A549 (cell line): ENCODE data around the gene GRK4. TPM values are rescaled to one million over a fixed set of nuclear protein-coding genes. Genes with fewer than 3 reads are reported as not detected.

Source experiments
- ATAC-seq, 2 experiments: fragments of 200-7000 bp in 1 of 2; fragments of >200 bp in 1 of 2; cut with Nextera tagmentation in 1 of 2; cut with Tn5 transposase in 1 of 2; 3 replicates each; pipeline versions ENCODE4 v1.8.0 to v1.9.1; 2018 to 2020; ENCODE audit warnings: mild to moderate bottlenecking in 1 of 2, moderate library complexity in 1 of 2
- CTCF ChIA-PET: fragments of 300-600 bp; sonication (Branson Sonifier 250); formaldehyde crosslinking; extraction: SDS; loops from one replicate; lab custom pipeline; 2021; ENCODE audit warnings: antibody characterized with exemption, inconsistent platforms; lab: Yijun Ruan, JAX
- POLR2A ChIA-PET: fragments of 350-600 bp; formaldehyde crosslinking; extraction: SDS; loops from one replicate; lab custom pipeline; 2021; ENCODE audit warnings: antibody characterized with exemption, inconsistent platforms; lab: Yijun Ruan, JAX
- DNase-seq, 2 experiments: peaks; one replicate each; pipeline versions ENCODE4 v3.0.0 to v3.0.0-alpha.2; 2011 to 2016; ENCODE audit warnings: low read depth in 1 of 2, low spot score in 1 of 2
- FAIRE-seq: peaks from 2 replicates; lab custom pipeline; 2011; peaks lifted over from hg19 to GRCh38; lab: Jason Lieb, UNC
- H3K27ac ChIP-seq, 2 experiments: fragments of >200 bp; sonication (Bioruptor Twin); formaldehyde crosslinking; 3 replicates each; pipeline ENCODE4 v1.5.1; 2016 to 2017
- H3K4me1 ChIP-seq: fragments of >200 bp; sonication (Bioruptor Twin); formaldehyde crosslinking; 3 replicates; pipeline ENCODE4 v1.6.1; 2016
- H3K4me2 ChIP-seq: fragments of >200 bp; sonication (Bioruptor Twin); formaldehyde crosslinking; 3 replicates; pipeline ENCODE4 v1.6.1; 2016
- H3K4me3 ChIP-seq: fragments of >200 bp; sonication (Bioruptor Twin); formaldehyde crosslinking; 3 replicates; pipeline ENCODE4 v1.5.1; 2016
- H3K9me3 ChIP-seq: fragments of >200 bp; sonication (Bioruptor Twin); formaldehyde crosslinking; 3 replicates; pipeline ENCODE4 v1.6.1; 2016
- BHLHE40 ChIP-seq: IDR thresholded peaks from 2 replicates; pipeline ENCODE4 v1.6.1; 2012; ENCODE audit warnings: low read depth, low read length, inconsistent platforms
- CHD4 ChIP-seq: fragments of 200-600 bp; sonication (generic); IDR thresholded peaks from 2 replicates; pipeline ENCODE4 v1.6.1; 2016; ENCODE audit warnings: antibody characterized with exemption, mild to moderate bottlenecking, borderline replicate concordance
- EHMT2 ChIP-seq: fragments of 200-600 bp; sonication (generic); IDR thresholded peaks from 2 replicates; pipeline ENCODE4 v1.6.1; 2016; ENCODE audit warnings: antibody characterized with exemption, low read depth, mild to moderate bottlenecking, moderate library complexity
- ESRRA ChIP-seq: fragments of 150-350 bp; IDR thresholded peaks from 2 replicates; pipeline ENCODE4 v1.6.1; 2014; ENCODE audit warnings: mild to moderate bottlenecking, low read length, borderline replicate concordance
- HDAC2 ChIP-seq: fragments of 200-600 bp; sonication (generic); IDR thresholded peaks from 2 replicates; pipeline ENCODE4 v1.6.1; 2016
- HOXA7 ChIP-seq: fragments of 250-450 bp; sonication (Bioruptor Pico); IDR thresholded peaks from 2 replicates; pipeline ENCODE4 v1.5.0; 2020; ENCODE audit warnings: mild to moderate bottlenecking, moderate library complexity
- HOXB13 ChIP-seq: fragments of 250-450 bp; sonication (Bioruptor Pico); IDR thresholded peaks from 2 replicates; pipeline ENCODE4 v1.5.0; 2020; ENCODE audit warnings: low read depth, mild to moderate bottlenecking, moderate library complexity
- HOXB5 ChIP-seq: fragments of 250-450 bp; sonication (Bioruptor Pico); IDR thresholded peaks from 2 replicates; pipeline ENCODE4 v1.5.0; 2020; ENCODE audit warnings: mild to moderate bottlenecking, moderate library complexity
- JUN ChIP-seq, 2 experiments: fragments of >200 bp; sonication (Bioruptor Twin); formaldehyde crosslinking; IDR thresholded peaks; 2 replicates in 1 of 2; 3 replicates in 1 of 2; pipeline ENCODE4 v1.6.1; 2016 to 2017
- JUNB ChIP-seq: fragments of >200 bp; sonication (Bioruptor Twin); formaldehyde crosslinking; IDR thresholded peaks from 2 replicates; pipeline ENCODE4 v1.6.1; 2016
- KDM1A ChIP-seq: fragments of 200-600 bp; sonication (generic); IDR thresholded peaks from 2 replicates; pipeline ENCODE4 v1.6.1; 2016; ENCODE audit warnings: low read depth, mild to moderate bottlenecking
- KDM5A ChIP-seq: fragments of 200-600 bp; sonication (generic); IDR thresholded peaks from 2 replicates; pipeline ENCODE4 v1.6.1; 2016; ENCODE audit warnings: antibody characterized with exemption, mild to moderate bottlenecking
- NPAS2 ChIP-seq: fragments of 250-450 bp; sonication (Bioruptor Pico); IDR thresholded peaks from 2 replicates; pipeline ENCODE4 v1.8.0; 2022; ENCODE audit warnings: mild to moderate bottlenecking, moderate library complexity, borderline replicate concordance
- PBX3 ChIP-seq: IDR thresholded peaks from 2 replicates; pipeline ENCODE4 v1.6.1; 2012
- RAD21 ChIP-seq, 2 experiments: fragments of >200 bp in 1 of 2; sonication (Bioruptor Twin) in 1 of 2; formaldehyde crosslinking in 1 of 2; IDR thresholded peaks in 1 of 2; conservative IDR thresholded peaks in 1 of 2; 2 replicates in 1 of 2; 3 replicates in 1 of 2; pipeline ENCODE4 v1.6.1; 2012 to 2018; ENCODE audit warnings: inconsistent platforms in 1 of 2
- RFX5 ChIP-seq: fragments of 450-650 bp; IDR thresholded peaks from 2 replicates; pipeline ENCODE4 v1.7.1; 2014; ENCODE audit warnings: antibody characterized with exemption, mild to moderate bottlenecking, moderate library complexity
- ZC3H11A ChIP-seq: fragments of 450-650 bp; IDR thresholded peaks from 2 replicates; pipeline ENCODE4 v1.6.1; 2014; ENCODE audit warnings: antibody characterized with exemption, mild to moderate bottlenecking
- ZNF302 ChIP-seq: fragments of 250-450 bp; sonication (Bioruptor Pico); IDR thresholded peaks from 2 replicates; pipeline ENCODE4 v1.9.0; 2021; ENCODE audit warnings: inconsistent platforms, mild to moderate bottlenecking, moderate library complexity
- ZSCAN20 ChIP-seq: fragments of 250-450 bp; sonication (Bioruptor Pico); IDR thresholded peaks from 2 replicates; pipeline ENCODE4 v1.8.0; 2022; ENCODE audit warnings: mild to moderate bottlenecking, moderate library complexity
- WGBS: methylation state at CpG from one replicate; pipeline ENCODE4 v1.1.6; 2017; ENCODE audit errors: missing lambda C conversion rate; 5-methylcytosine and 5-hydroxymethylcytosine counted together
- polyA plus RNA-seq, 4 experiments: library from polyadenylated mRNA; depleted of rRNA in 3 of 4; stranded (reverse); fragments of >200 nt; fragmentation: RNase III in 1 of 4; extraction: RNeasy Plus Mini Kit Qiagen cat#74134 plus additional on column Dnase treatment in 1 of 4; gene quantifications; 2 replicates in 3 of 4; 3 replicates in 1 of 4; pipeline ENCODE4 v1.2.3, GENCODE V29; 2011 to 2017
- TF ChIP-seq, protein P1 (sequence below): fragments of 200-600 bp; sonication (generic); IDR thresholded peaks from 2 replicates; pipeline ENCODE4 v1.6.1; 2016; ENCODE audit warnings: antibody characterized with exemption, mild to moderate bottlenecking, moderate library complexity
- TF ChIP-seq, protein P2 (sequence below): IDR thresholded peaks from 2 replicates; pipeline ENCODE4 v1.6.1; 2012

The GRK4 gene
- polyA plus RNA-seq, 2 of the 4 experiments (the other 2 are of a cell fraction) = 0.76 to 0.96 TPM

GRCh38 chr4:3011456-3012220 lies 48.3 kb downstream of the GRK4 start:
- no peak for FAIRE-seq
- Histone ChIP-seq H3K4me3 (no peak overlapping the region), H3K27ac (no peak overlapping the region), H3K9me3 (no peaks in the 10 kb centered on the region), H3K4me2 (no peak overlapping the region), H3K4me1 (no peaks in the 10 kb centered on the region)
- no peak for DNase-seq
- TF ChIP-seq NPAS2 (CRISPR knock-in tag) (no peak), KDM1A (no peak), JUNB (no peak)
- TF ChIP-seq, protein P1, sequence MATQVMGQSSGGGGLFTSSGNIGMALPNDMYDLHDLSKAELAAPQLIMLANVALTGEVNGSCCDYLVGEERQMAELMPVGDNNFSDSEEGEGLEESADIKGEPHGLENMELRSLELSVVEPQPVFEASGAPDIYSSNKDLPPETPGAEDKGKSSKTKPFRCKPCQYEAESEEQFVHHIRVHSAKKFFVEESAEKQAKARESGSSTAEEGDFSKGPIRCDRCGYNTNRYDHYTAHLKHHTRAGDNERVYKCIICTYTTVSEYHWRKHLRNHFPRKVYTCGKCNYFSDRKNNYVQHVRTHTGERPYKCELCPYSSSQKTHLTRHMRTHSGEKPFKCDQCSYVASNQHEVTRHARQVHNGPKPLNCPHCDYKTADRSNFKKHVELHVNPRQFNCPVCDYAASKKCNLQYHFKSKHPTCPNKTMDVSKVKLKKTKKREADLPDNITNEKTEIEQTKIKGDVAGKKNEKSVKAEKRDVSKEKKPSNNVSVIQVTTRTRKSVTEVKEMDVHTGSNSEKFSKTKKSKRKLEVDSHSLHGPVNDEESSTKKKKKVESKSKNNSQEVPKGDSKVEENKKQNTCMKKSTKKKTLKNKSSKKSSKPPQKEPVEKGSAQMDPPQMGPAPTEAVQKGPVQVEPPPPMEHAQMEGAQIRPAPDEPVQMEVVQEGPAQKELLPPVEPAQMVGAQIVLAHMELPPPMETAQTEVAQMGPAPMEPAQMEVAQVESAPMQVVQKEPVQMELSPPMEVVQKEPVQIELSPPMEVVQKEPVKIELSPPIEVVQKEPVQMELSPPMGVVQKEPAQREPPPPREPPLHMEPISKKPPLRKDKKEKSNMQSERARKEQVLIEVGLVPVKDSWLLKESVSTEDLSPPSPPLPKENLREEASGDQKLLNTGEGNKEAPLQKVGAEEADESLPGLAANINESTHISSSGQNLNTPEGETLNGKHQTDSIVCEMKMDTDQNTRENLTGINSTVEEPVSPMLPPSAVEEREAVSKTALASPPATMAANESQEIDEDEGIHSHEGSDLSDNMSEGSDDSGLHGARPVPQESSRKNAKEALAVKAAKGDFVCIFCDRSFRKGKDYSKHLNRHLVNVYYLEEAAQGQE = no peak
- CTCF ChIA-PET = interaction anchor here (1.2 kb wide), 1 partner anchor 35 kb away, joined by 3 read pairs; no protein-coding TSS in a partner anchor
- ATAC-seq = no peak
- POLR2A ChIA-PET = no interaction called here
- 82% methylated on average over 17 of the region's 17 CpGs for WGBS

DNA sequence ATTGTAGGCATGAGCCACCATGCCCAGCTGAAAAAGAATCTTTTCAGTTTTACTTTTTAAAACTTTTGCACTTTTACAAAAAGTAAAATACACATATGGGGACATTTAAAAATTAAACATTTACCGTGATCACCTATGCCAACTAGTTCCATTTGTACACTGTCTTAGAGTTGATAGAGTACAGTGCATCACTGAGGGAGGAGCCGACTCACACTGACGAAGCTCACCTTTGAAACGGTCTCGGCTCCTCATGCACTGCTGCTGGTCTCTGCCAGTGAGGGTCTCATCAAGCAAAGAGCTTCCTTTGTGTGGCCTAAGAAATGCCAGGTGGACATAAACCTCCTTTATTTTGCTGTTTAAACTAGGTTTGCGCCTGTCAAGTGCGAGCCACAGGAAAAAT lies 50.0 kb downstream of the GRK4 start:
- DNase-seq (no peak), ATAC-seq (no peak), FAIRE-seq (no peak)
- H3K9me3 ChIP-seq = no peaks in the 10 kb centered on the region
- no peak overlapping the region for H3K27ac ChIP-seq
- ChIA-PET POLR2A (no interaction called here), CTCF (no interaction called here)
- H3K4me3 ChIP-seq = no peak overlapping the region
- TF ChIP-seq JUN (IDR thresholded peaks at IDR 0.05) (no peak), HDAC2 (no peak), RFX5 (no peak), CHD4 (no peak), ZC3H11A (no peak), ZSCAN20 (no peak), ESRRA (no peak), HOXA7 (CRISPR knock-in tag) (no peak), EHMT2 (no peak), HOXB5 (CRISPR knock-in tag) (no peak), RAD21 (conservative IDR thresholded peaks at IDR 0.05 in 1 of 2, IDR thresholded peaks at IDR 0.05 in 1 of 2) (no peak), HOXB13 (no peak), KDM1A (no peak), BHLHE40 (no peak), PBX3 (no peak), ZNF302 (CRISPR knock-in tag) (no peak), KDM5A (no peak)
- TF ChIP-seq, protein P2, sequence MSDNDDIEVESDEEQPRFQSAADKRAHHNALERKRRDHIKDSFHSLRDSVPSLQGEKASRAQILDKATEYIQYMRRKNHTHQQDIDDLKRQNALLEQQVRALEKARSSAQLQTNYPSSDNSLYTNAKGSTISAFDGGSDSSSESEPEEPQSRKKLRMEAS = no peak
- H3K4me1 ChIP-seq = no peaks in the 10 kb centered on the region
- no peak overlapping the region for H3K4me2 ChIP-seq
- WGBS = 82% methylated on average over 7 of the region's 7 CpGs
